HEK293 (cell line): ENCODE results near the gene RER1.

Experiments used
- BCL11A ChIP-seq: fragments of 450-650 bp; formaldehyde crosslinking; IDR thresholded peaks from 2 replicates; pipeline ENCODE4 v1.5.1; 2016; ENCODE audit warnings: low read depth, missing biosample characterization, missing genetic modification characterization
- CTCF ChIP-seq: fragments of 450-650 bp; formaldehyde crosslinking; IDR thresholded peaks from 2 replicates; pipeline ENCODE4 v1.5.1; 2016; ENCODE audit warnings: missing biosample characterization, missing genetic modification characterization
- GLI2 ChIP-seq: fragments of 450-650 bp; formaldehyde crosslinking; IDR thresholded peaks from 2 replicates; pipeline ENCODE4; 2017; ENCODE audit warnings: missing biosample characterization, missing genetic modification characterization, low read depth, borderline replicate concordance
- GLIS2 ChIP-seq: fragments of 450-650 bp; formaldehyde crosslinking; IDR thresholded peaks from 2 replicates; pipeline ENCODE4 v1.5.1; 2016; ENCODE audit warnings: missing biosample characterization, missing genetic modification characterization
- REST ChIP-seq: fragments of 450-650 bp; formaldehyde crosslinking; IDR thresholded peaks from 2 replicates; pipeline ENCODE4 v1.5.1; 2016; ENCODE audit warnings: missing biosample characterization, missing genetic modification characterization
- SP7 ChIP-seq: fragments of 450-650 bp; formaldehyde crosslinking; IDR thresholded peaks from 2 replicates; pipeline ENCODE4 v1.5.1; 2016; ENCODE audit warnings: missing biosample characterization, missing genetic modification characterization
- ZBTB21 ChIP-seq: fragments of 450-650 bp; formaldehyde crosslinking; IDR thresholded peaks from 2 replicates; pipeline ENCODE4 v1.5.1; 2017; ENCODE audit warnings: missing biosample characterization, missing genetic modification characterization
- ZBTB26 ChIP-seq: fragments of 450-650 bp; formaldehyde crosslinking; optimal IDR thresholded peaks from 2 replicates; pipeline ENCODE3; 2016; ENCODE audit warnings: missing biosample characterization, mild to moderate bottlenecking, missing genetic modification characterization
- ZBTB48 ChIP-seq: fragments of 450-650 bp; formaldehyde crosslinking; IDR thresholded peaks from 2 replicates; pipeline ENCODE4 v1.5.1; 2016; ENCODE audit warnings: missing biosample characterization, missing genetic modification characterization
- ZBTB8A ChIP-seq: fragments of 450-650 bp; formaldehyde crosslinking; IDR thresholded peaks from 2 replicates; pipeline ENCODE4 v1.5.1; 2016; ENCODE audit warnings: missing biosample characterization, missing genetic modification characterization
- ZNF112 ChIP-seq: fragments of 450-650 bp; formaldehyde crosslinking; IDR thresholded peaks from 2 replicates; pipeline ENCODE4 v1.5.0; 2017; ENCODE audit warnings: missing biosample characterization, missing genetic modification characterization
- ZNF274 ChIP-seq, 2 experiments: fragments of 200-500 bp in 1 of 2; fragments of 450-650 bp in 1 of 2; sonication (Bioruptor generic) in 1 of 2; formaldehyde crosslinking in 1 of 2; IDR thresholded peaks; 2 replicates each; pipeline versions ENCODE4 v1.5.1 to v1.6.1; 2014 to 2016; ENCODE audit warnings: borderline replicate concordance in 1 of 2, inconsistent platforms in 1 of 2, low read length in 1 of 2, missing biosample characterization in 1 of 2, missing genetic modification characterization in 1 of 2
- ZNF416 ChIP-seq: fragments of 450-650 bp; formaldehyde crosslinking; IDR thresholded peaks from 2 replicates; pipeline ENCODE4 v1.5.1; 2016; ENCODE audit warnings: missing biosample characterization, missing genetic modification characterization

GRCh38 chr1:2396476-2396875 lies 4.8 kb downstream of the RER1 start:
- TF ChIP-seq BCL11A (no peak), CTCF (tag by site-specific recombination) (no peak), ZBTB48 (tag by site-specific recombination) (no peak), SP7 (tag by site-specific recombination) (no peak), GLIS2 (no peak), ZBTB21 (no peak), GLI2 (no peak), REST (tag by site-specific recombination) (no peak), ZNF112 (tag by site-specific recombination) (no peak), ZBTB26 (tag by site-specific recombination) (no peak), ZNF274 (IDR thresholded peaks at IDR 0.05; ENCODE audit: low read length) (no peak), ZNF274 (tag by site-specific recombination; IDR thresholded peaks at IDR 0.05; ENCODE audit: borderline replicate concordance) (no peak), ZBTB8A (tag by site-specific recombination) (no peak), ZNF416 (tag by site-specific recombination) (no peak)
